D721Med (cell line): ENCODE measurements around the gene BCL6.

Experiments used
- DNase-seq: peaks from one replicate; pipeline ENCODE4 v3.0.0; 2011; ENCODE audit warnings: low spot score; ENCODE audit not compliant: insufficient read length
- FAIRE-seq: peaks from 2 replicates; lab custom pipeline; 2011; peaks lifted over from hg19 to GRCh38; lab: Jason Lieb, UNC
- CTCF ChIP-seq: IDR thresholded peaks from 2 replicates; pipeline ENCODE4 v1.5.1; 2012; ENCODE audit warnings: mild to moderate bottlenecking, control low read depth; ENCODE audit not compliant: insufficient read depth; ENCODE audit errors: missing control alignments

The BCL6 gene

DNA sequence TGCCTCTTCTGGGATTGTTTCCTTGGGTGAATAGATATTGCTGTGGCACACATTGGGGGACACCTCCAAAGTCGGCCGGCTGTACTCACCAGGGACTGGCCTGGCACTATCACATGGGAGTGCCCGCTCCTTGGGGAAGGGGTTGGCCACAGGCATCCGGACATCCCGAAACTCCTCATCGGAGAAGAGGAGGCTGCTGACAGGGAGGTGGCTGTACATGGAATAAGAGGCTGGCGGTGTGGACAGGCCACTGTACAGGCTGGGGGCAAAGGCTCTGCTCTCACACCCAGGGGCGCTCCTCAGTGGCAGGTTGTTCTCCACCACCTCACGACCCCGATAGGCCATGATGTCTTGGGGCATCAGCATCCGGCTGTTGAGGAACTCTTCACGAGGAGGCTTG lies 15.7 kb downstream of the BCL6 start:
- TF ChIP-seq CTCF: no peak
- no peak for FAIRE-seq

GRCh38 chr3:187728940-187729583 lies 16.2 kb downstream of the BCL6 start:
- DNase-seq (no peak), FAIRE-seq (no peak)
- no peak for TF ChIP-seq CTCF

More for the DNA sequence above, 15.7 kb downstream of the BCL6 start:
- DNase-seq: no peak

GRCh38 chr3:187728248-187728647 lies 17.0 kb downstream of the BCL6 start:
- DNase-seq: no peak
- no peak for FAIRE-seq
- no peak for TF ChIP-seq CTCF

GRCh38 chr3:187726564-187726963 lies 18.7 kb downstream of the BCL6 start:
- FAIRE-seq: no peak
- no peak for TF ChIP-seq CTCF
- DNase-seq: no peak

- no peak for TF ChIP-seq CTCF
- DNase-seq (no peak), FAIRE-seq (no peak)
These were observed 19.5 kb downstream of the BCL6 start for GRCh38 chr3:187725653-187726370.

DNA sequence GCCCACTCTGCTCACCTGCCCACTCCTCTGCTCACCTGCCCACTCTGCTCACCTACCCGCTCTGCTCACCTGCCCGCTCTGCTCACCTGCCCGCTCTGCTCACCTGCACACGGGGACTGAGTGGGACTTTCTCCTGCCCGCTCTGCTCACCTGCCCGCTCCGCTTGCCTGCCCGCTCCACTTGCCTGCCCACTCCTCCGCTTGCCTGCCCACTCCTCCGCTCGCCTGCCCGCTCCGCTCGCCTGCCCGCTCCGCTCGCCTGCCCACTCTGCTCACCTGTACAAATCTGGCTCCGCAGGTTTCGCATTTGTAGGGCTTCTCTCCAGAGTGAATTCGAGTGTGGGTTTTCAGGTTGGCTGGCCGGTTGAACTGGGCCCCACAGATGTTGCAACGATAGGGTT lies 20.0 kb downstream of the BCL6 start:
- no peak for DNase-seq
- TF ChIP-seq CTCF: no peak
- FAIRE-seq: no peak

GRCh38 chr3:187722206-187722612 lies 23.1 kb downstream of the BCL6 start:
- FAIRE-seq (no peak), DNase-seq (no peak)
- TF ChIP-seq CTCF: no peak
